ENCODE results near the gene SLC25A46.

DNA sequence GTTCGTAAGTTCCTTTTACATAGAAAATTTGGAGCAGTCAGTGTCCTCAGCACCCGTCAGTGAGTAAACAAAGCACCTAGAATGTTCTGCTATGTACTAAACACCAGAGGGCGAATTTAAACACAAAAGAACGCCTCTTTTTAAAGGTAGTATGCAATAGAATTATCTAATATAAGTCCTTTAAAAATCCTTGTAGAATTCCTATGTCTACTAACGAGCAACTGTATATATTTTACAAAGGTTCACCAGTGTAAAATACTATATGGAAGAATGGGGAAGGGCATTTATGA lies 11.8 kb upstream of the SLC25A46 start:
- TF ChIP-seq, protein P1, sequence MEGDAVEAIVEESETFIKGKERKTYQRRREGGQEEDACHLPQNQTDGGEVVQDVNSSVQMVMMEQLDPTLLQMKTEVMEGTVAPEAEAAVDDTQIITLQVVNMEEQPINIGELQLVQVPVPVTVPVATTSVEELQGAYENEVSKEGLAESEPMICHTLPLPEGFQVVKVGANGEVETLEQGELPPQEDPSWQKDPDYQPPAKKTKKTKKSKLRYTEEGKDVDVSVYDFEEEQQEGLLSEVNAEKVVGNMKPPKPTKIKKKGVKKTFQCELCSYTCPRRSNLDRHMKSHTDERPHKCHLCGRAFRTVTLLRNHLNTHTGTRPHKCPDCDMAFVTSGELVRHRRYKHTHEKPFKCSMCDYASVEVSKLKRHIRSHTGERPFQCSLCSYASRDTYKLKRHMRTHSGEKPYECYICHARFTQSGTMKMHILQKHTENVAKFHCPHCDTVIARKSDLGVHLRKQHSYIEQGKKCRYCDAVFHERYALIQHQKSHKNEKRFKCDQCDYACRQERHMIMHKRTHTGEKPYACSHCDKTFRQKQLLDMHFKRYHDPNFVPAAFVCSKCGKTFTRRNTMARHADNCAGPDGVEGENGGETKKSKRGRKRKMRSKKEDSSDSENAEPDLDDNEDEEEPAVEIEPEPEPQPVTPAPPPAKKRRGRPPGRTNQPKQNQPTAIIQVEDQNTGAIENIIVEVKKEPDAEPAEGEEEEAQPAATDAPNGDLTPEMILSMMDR (IDR thresholded peaks at IDR 0.05) = peak; percentile 57
- TF ChIP-seq ZFX (IDR thresholded peaks at IDR 0.05; ENCODE audit: borderline replicate concordance) = no peak
